Stimulated activated CD8-positive, alpha-beta memory T cell treated with anti-CD3 and anti-CD28 coated beads, Interleukin-12 subunit alpha, Interleukin-12 subunit beta, amount 100 ng/mL, for 4 hours (primary cell): ENCODE results near the gene XAGE2.
"Not testable (repeated sequence)": the region's sequence is repeated elsewhere in the genome, so short reads cannot be mapped to it uniquely, and the experiment has no call there.

Experiments used
- DNase-seq: peaks from one replicate; pipeline ENCODE4 v3.0.0-alpha.2; 2020; ENCODE audit warnings: low read depth

The XAGE2 gene

GRCh38 chrX:52368368-52369055 lies at the start of gene XAGE2:
Gene XAGE2 (plus strand): TSS chrX:52369021. CDS start chrX:52370015, 994 bp downstream.
- no peak for DNase-seq

- DNase-seq, result no peak
Measured at GRCh38 chrX:52337410-52337809, 31.4 kb upstream of the XAGE2 start.

GRCh38 chrX:52341493-52341892 lies 27.3 kb upstream of the XAGE2 start:
- no peak for DNase-seq

- DNase-seq, result not testable (repeated sequence)
Measured at GRCh38 chrX:52343131-52343530, 25.7 kb upstream of the XAGE2 start.

DNA sequence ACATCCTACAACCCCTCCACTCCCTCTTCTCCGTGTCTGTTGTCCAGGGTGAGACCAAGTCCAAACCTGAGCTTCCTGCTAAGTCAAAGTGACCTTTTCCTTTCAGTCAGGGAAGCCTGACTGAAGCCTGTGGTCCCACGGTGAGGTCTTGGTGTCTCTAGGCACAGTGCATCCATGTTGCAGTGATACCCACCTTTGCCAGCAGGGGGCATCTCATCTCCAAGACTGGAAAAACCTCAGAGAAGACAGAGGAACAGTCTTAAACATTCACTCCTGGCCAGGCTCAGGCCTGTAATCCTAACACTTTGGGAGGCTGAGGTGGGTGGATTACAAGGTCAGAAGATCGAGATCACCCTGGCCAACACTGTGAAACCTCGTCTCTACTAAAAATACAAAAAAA lies 23.4 kb upstream of the XAGE2 start:
- DNase-seq, result not testable (repeated sequence)

GRCh38 chrX:52346174-52347165 lies 22.4 kb upstream of the XAGE2 start:
- DNase-seq, result no peak

GRCh38 chrX:52349681-52350080 lies 19.1 kb upstream of the XAGE2 start:
- DNase-seq, result no peak

- no peak for DNase-seq
Measured at GRCh38 chrX:52352551-52352950, 16.3 kb upstream of the XAGE2 start.

GRCh38 chrX:52353838-52354237 lies 15.0 kb upstream of the XAGE2 start:
- DNase-seq, result no peak

DNA sequence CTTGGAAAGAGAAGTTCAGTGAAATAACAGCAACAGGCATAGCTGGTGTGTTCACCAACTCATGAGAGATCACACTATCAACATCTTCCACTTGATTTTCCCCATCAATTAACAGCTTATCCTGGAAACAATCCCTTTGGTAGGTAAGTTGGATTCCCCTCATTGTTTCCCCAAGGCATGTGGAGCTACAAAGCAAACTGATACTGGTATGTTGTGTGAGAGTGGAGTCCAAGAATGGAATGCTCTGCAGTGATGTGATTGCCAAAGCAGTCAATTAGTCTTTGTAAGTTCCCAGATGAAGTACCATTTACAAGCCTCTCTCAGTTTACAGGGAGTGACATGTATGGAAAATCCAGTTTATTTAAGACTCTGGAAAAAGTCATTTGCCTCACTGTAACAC lies 13.7 kb upstream of the XAGE2 start:
- DNase-seq, result no peak

DNA sequence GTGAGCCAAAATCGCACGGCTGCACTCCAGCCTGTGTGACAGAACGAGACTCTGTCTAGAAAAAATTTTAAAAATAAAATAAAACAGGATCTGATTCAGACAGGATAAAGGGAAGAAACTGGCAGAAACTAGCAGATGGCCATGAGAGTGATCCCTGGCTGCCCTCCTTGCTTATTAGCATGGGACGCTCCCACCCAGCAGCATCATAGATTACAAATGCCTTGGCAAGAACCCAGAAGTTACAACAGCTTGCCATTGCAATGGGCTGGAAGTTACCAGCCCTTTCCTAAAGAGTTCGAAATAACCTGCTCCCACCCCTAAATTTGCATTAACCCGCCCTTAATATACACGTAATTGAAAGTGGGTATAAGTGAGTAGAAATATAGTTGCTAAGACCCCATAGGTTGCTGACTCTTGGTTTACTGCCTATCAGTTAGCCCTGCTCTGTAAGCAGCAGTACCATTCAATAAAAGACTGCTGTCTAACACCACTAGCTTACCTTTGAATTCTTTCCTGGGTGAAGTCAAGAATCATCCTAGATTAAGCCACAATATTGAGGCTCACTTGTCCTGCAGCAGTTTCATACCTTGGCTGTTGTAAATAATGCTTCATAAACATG lies 9.1 kb upstream of the XAGE2 start:
- no peak for DNase-seq

GRCh38 chrX:52361941-52362340 lies 6.9 kb upstream of the XAGE2 start:
- no peak for DNase-seq

- DNase-seq, result no peak
Measured at GRCh38 chrX:52363247-52363883, 5.5 kb upstream of the XAGE2 start.

DNA sequence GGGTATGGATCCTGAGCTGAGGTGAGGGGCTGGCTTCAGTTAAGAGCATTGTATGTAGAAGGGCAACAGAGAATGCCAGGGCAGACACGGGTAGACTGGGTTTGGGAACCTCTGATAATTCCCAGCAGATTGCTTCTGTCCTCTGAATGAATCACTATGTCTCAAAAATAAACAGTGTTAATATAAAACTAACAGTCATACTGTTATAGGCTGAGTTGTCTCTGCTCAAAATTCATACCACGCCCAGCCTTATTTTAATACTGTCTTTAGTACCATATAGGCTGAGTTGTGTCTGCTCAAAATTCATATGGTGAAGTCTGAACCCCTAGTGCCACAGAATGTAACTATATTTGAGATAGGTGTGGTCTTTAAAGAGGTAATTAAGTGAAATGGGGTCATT lies 10.0 kb downstream of the XAGE2 start:
- no peak for DNase-seq

DNA sequence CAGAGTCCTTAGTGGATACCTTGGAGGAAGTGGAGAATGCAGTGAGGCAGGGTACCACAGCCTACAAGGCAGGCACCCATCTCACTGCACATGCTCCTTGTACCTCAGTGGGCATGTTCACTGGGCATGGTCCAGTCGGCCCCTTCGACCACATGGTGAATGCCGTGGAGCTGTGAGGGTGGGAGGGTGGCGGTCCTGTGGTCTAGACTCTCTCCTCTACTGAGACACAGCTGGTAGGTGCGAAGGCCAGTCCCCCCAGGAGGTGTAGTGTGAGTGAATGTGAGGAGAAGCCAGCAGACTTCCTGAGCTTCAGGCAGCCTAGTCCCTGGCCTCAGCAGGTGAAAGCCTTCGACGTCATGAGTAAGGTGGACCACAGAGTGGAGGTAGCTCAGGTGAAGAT lies 12.2 kb downstream of the XAGE2 start:
- DNase-seq, result no peak

- DNase-seq, result no peak
Measured at GRCh38 chrX:52410439-52411394, 41.9 kb downstream of the XAGE2 start.

DNA sequence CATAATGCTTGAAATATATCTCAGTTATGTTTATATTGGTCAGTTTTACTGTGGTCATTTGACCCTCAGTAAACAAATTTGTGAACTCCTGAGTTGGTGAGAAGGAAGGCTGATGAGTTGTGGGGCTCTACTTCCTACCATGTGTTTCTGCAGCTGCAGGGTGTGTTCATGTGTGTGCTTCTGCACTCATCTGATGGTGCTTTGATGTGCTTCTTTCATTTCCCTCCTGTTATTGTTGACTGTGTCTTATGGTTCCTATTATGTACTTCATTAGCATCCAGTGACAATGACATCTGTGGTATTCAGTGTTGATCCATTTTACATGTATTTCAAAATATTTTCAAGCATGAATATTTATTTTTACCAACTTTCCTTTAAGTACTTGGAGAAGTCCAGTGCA lies 46.5 kb downstream of the XAGE2 start:
- DNase-seq, result no peak

DNA sequence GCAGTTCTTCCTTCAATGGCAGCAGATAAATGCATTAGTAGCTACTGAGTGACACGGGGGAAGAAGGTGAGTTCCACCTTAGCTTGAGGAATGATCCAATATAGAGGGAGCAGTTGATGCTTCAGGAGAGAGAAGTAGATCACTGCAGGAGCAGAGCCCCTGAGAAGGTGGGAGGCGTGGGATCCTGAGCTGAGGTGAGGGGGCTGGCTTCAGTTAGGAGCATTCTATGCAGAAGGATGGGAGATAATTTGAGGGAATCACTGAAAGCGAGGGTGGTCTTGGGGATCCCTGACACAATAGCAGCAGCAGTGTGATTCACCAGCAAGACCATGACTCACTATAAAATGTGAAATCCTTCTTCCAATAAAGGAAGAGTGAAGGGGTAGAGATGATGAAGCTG lies 48.0 kb downstream of the XAGE2 start:
- DNase-seq, result no peak

DNA sequence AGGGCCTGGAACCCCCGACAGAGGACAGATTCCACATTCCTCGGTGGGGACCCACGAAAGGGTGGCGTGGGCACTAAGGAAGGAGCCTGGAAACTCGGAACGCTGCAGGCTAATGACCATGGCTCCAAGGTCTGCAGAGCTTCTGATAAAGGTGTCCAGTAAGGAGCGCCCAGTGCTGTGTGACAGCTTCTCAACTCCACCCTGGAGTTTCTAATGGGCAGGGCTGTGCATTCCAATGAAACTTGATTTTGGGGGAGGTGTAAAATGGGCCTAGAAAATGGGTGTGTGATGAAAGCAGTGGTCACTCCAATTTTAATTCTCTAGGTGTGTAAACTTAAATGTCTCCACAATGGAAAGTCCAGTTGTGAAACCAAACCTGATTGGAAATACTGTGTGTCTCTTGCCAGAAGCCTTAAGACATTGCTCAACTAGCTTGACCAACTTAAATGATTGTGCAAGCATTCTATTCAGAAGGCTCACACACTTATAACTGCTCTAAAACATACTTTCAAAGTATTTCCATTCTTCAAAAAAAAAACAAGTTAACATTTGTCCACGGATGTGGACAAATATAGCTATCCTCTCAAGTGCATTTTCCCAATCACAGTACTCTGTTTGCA lies 52.1 kb downstream of the XAGE2 start:
- no peak for DNase-seq

GRCh38 chrX:52422884-52423283 lies 54.1 kb downstream of the XAGE2 start:
- no peak for DNase-seq

DNA sequence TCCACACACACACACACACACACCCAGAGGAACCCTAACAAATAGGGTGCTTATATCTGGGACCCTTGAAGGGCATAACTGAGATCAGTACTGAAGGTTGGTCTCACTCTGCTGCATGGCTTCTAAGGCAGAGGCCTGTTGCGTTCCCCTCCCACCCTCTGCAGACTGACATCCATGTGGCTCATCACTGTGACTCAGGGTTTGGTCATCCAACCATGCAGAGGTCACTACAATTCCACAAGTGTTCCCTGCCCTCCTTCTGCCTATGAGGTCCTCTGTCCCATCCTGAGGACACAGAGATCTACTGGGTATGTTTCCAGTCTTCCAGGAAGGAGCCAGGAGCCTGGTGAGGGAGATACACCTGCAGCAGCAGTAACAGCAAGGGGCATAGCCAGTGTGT lies 55.8 kb downstream of the XAGE2 start:
- DNase-seq, result no peak
